HUDEP-2 (cell line): ENCODE data around the gene SAMD5.

Experiments used
- DNase-seq, 76 experiments: peaks; one replicate each; lab custom pipeline; 2025; ENCODE audit not compliant: unreplicated experiment in 76 of 76; lab: John Stamatoyannopoulos, UW

SAMD5 gene

DNA sequence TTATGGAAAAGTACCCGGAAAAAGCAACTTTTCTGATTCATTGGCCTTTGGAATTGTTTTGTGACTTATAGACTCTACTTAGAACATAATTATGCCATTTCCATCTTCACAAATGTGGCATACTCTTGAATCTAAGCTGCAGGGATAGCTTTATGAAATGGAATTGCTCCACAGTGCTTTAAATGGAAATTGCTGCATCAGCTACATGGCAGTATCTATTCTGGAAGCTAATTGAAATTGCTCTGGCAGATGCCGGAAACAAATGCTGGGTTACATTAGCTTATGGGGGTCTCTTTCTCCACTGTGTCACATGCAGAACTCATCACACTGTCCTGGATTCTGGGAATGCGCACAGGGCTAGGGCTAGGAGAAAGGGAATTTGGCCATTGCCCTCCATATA, 108.9 kb downstream of the SAMD5 start:
- DNase-seq, result no peak

DNA sequence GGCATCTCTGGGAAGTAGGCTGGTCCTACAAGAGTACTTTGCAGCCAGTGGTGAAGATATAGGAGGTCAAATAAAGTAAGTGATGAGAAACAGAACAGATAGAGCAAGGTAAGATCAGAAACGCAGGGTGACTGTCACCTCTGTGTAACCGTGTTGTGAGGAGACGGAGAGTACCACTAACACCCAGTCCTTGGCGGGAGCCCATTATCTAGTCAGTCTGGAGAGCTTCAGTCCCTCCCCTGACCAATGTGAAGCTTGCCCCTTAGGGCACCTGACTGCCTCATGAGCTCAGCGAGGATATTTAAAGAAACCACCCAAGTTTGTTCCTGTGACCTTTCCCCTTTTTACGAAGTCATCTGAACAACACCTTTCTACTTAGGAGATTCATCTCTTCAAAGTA, 110.0 kb downstream of the SAMD5 start:
- DNase-seq, result no peak

DNA sequence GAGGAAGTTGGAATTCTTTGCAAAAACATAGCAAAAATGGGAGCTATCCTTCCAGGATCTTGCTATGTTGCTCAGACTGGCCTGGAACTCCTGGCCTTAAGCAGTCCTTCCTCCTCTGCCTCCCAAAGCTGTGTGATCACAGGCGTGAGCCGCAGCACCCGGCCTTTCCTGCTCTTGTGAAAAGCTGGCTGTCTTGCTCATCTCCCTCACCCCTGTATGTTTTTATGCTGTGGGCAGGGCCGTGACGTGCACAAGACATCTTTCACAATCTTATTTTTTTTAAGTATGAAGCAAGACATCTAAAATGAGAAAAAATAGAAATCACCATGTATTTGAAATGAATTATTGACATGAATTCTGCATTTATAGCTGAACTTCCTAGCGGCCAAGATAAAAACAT, 110.4 kb downstream of the SAMD5 start:
- DNase-seq, result no peak
